ENCODE data around the gene HOXA7. TPM values are rescaled to one million over a fixed set of nuclear protein-coding genes. Genes with fewer than 3 reads are reported as not detected.

HOXA7 gene
- total RNA-seq, 2 donors from 2014 or later, result 0.26 to 0.66 TPM

DNA sequence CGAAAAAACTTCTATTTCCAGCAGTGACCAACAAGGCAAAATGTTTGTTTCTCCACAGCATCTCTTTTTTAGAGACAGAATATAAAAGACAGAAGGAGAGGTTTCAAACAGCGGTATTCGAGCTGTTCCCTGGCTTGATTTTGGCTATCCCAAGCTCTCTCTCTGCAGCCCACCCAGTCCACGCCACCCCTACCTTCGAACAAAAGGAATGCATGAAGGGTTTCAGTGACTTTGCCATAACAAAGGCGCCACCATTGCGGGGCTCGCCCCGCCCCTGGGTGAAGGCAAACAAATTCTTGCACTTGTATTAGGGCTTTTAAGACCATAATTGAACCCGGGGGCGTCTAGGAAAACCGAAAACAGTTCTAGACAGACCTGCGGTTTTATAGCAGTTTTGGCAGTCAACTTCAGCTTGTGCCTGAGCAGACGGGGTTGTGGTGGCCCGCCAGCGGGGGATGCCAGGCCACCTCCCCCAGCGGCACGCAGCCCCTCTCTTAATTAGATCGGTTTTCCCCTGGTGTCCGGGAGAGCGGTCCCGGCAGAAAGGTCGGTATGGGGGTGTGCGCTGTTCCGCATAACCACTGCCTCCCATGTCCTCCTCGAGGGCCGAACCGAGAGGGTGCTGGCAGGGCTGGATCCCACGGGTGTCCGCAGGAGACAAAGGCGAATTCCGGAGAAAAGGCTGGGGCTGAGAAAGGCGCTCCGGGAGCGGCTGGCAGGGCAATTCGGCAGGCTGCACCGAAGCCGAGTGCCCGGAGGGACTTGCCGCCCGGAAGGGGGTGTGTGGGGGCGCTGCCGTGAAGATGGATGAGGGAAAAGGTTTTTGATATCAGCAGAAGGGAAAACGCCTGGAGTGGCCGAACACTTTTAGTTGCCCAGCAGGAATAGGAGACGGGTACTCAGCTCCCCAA lies 31.3 kb upstream of the HOXA7 start:
- H3K4me1 ChIP-seq, result peaks cover 61% of the 10 kb centered on the region
- H3K4me3 ChIP-seq, result no peak overlapping the region
- 4 to 10% methylated on average over 29 to 46 of the region's 46 CpGs for WGBS, 2 donors
- no peak overlapping the region for H3K27ac ChIP-seq
- H3K36me3 ChIP-seq (replicated peaks in 1 of 2; ENCODE audit: insufficient read depth in 1 of 2, low read depth in 2 of 2), result no peaks in the 10 kb centered on the region
- peaks cover 14 to 78% of the 10 kb centered on the region in 2 donors for H3K27me3 ChIP-seq
- intact Hi-C loops (cut with DNase I), result no loop called here
- H3K9me3 ChIP-seq, result no peaks in the 10 kb centered on the region
- ATAC-seq, result no peak
- DNase-seq, result peak in 2 of 4 donors; percentile 8 to 9
- no peak for TF ChIP-seq POLR2A (IDR thresholded peaks at IDR 0.05)
- TF ChIP-seq, protein P1, sequence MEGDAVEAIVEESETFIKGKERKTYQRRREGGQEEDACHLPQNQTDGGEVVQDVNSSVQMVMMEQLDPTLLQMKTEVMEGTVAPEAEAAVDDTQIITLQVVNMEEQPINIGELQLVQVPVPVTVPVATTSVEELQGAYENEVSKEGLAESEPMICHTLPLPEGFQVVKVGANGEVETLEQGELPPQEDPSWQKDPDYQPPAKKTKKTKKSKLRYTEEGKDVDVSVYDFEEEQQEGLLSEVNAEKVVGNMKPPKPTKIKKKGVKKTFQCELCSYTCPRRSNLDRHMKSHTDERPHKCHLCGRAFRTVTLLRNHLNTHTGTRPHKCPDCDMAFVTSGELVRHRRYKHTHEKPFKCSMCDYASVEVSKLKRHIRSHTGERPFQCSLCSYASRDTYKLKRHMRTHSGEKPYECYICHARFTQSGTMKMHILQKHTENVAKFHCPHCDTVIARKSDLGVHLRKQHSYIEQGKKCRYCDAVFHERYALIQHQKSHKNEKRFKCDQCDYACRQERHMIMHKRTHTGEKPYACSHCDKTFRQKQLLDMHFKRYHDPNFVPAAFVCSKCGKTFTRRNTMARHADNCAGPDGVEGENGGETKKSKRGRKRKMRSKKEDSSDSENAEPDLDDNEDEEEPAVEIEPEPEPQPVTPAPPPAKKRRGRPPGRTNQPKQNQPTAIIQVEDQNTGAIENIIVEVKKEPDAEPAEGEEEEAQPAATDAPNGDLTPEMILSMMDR (IDR thresholded peaks at IDR 0.05), result no peak

DNA sequence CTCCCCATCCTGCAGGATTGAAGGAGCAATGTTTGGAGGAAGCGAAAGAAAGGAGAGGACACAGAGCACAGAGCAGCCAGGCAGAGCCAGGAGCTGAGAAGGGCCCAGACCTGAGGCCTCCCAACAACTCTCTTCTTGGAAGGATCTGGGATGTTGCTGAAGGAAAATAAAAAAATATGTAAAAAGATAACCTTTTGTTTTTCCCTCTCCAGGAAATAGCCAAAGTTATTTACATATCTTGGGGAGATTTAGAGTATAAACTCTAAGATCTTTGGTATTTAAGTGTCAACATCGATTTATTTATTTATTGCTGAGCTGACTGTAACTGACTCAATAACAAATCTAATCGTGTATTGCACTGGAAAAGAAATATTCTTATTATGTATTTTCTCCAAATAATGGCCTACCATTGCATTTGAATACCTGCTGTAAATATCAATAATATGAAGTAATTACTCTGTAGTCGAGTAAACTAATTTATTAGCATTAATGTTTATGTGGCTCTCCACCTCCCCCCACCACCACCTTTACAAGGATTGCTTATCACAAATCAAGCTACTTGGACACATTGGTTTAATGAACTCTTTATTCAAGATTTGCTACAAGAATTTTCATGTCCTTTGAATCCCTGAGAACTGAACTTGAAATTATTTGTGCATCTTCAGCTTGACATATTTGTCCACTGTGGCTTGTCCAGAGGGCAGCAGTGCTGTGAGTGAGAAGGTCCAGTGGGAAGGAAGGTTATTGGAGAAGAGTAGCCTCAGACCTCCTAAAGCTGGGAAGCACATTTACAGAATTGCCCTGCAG lies 30.4 kb upstream of the HOXA7 start:
- DNase-seq, result no peak
- intact Hi-C loops (cut with DNase I), result no loop called here
- H3K4me1 ChIP-seq, result peaks cover 52% of the 10 kb centered on the region
- H3K36me3 ChIP-seq (replicated peaks in 1 of 2; ENCODE audit: insufficient read depth in 1 of 2, low read depth in 2 of 2), result no peaks in the 10 kb centered on the region
- peaks cover 14 to 78% of the 10 kb centered on the region in 2 donors for H3K27me3 ChIP-seq
- no peaks in the 10 kb centered on the region for H3K9me3 ChIP-seq
- H3K27ac ChIP-seq, result no peak overlapping the region
- no peak overlapping the region for H3K4me3 ChIP-seq
- 17 to 21% methylated on average over 4 of the region's 4 CpGs for WGBS, 2 donors
- no peak for ATAC-seq
- TF ChIP-seq POLR2A (IDR thresholded peaks at IDR 0.05), result no peak
- TF ChIP-seq, protein P1 (IDR thresholded peaks at IDR 0.05), result no peak

DNA sequence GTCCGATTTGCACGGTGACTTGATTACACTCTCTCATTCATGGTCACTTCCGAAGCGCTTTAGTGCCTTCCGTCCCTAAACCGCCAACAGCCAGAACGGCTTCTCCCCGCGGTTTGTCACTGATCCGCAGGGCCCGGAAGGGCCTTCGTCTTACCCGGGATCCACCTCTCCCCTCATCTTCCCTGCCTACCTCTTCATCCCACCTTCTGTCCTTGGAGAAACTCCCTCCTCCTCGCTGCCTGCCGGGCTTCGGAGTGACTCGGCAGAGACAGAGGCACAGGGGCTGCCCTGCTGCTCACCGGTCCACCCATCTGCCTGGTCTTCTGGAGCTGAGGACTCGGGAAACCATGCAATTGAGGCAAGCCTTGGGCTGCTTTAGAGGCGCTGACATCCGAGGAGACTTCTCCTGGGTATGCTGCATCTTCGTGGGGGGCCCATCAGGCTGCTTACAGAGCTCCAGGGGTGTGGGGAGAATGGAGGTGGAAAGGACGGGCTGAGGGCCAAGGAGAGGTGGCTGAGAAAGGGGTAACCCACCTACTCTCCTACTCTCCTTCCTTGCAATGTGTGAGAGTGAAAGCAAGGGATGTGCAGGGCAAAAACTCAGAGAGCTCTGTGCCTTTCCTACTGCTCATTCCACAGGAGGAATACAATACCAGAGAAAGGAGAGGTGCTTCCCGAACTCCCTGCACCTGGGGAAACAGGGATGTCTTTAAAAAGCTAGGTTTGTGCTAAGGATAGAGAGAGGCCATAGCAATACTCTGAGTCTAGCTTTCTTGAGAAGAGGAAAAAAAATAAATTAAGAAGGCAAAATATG lies 29.6 kb upstream of the HOXA7 start:
- 6 to 10% methylated on average over 23 to 24 of the region's 24 CpGs for WGBS, 2 donors
- H3K27ac ChIP-seq, result no peak overlapping the region
- H3K4me3 ChIP-seq, result no peak overlapping the region
- TF ChIP-seq POLR2A (IDR thresholded peaks at IDR 0.05), result no peak
- TF ChIP-seq, protein P1 (IDR thresholded peaks at IDR 0.05), result no peak
- peaks cover 14 to 72% of the 10 kb centered on the region in 2 donors for H3K27me3 ChIP-seq
- no peak for ATAC-seq
- no peaks in the 10 kb centered on the region for H3K9me3 ChIP-seq
- DNase-seq, result peak in 2 of 4 donors; percentile 8 to 9
- peaks cover 52% of the 10 kb centered on the region for H3K4me1 ChIP-seq
- no peaks in the 10 kb centered on the region for H3K36me3 ChIP-seq (replicated peaks in 1 of 2; ENCODE audit: insufficient read depth in 1 of 2, low read depth in 2 of 2)
- intact Hi-C loops (cut with DNase I), result no loop called here

DNA sequence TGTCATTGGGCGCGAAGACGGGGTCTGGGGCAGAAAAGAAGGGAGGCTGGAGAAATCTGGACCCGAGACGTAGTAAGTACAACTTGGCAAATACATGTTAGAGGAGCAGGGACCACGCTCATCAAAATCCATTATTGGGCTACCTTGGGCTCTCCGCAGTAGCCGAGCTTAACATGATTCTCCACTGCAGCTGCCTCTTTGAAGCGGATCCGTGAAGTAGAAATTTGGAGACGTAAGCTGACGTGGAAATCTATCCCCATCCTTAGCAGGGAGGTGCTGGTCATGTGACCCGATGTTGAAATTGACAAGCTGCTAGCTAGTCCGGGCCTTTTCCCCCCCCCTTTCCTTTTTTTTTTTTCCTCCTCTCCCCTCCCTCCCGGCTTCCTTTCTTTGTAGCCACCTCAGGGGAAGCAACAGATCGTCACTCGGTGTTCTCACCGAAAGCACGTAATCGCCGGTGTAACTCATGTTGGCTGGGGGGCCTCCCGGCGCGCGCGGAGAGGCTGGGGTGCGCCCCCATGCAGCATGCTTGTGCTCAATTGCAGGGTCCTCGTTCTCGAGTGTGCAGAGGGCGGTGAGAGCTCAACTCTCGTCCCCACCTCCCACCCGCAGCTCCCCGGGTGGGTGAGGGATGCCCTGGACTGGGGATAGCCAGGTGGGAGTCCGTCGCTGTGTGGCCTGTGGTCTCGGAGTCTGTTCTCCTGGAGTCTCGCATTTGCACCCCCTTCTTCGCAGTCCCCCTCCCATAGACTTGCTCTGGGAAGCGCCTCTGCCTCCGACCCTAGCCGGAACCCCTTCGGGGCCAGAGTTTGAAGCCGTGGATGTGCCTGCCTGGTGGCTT lies 28.8 kb upstream of the HOXA7 start, which contains the start of gene HOXA11:
Gene HOXA11 (minus strand): TSS at position 220 of the 841 bp plus-strand sequence. CDS start 88 bp downstream, at position 132.
- H3K27ac ChIP-seq, result no peak within 1 kb of the TSS
- no peak within 1 kb of the TSS for H3K4me3 ChIP-seq
- peaks cover 14 to 77% of the 10 kb centered on the region in 2 donors for H3K27me3 ChIP-seq
- H3K4me1 ChIP-seq, result peaks cover 52% of the 10 kb centered on the region
- DNase-seq (peak in 2 of 4 donors; percentile 8 to 10), ATAC-seq (no peak)
- 7 to 15% methylated on average over 35 to 42 of the region's 43 CpGs for WGBS, 2 donors
- TF ChIP-seq, protein P1 (IDR thresholded peaks at IDR 0.05), result no peak
- TF ChIP-seq POLR2A (IDR thresholded peaks at IDR 0.05), result no peak
- H3K9me3 ChIP-seq, result no peaks in the 10 kb centered on the region
- intact Hi-C loops (cut with DNase I), result no loop called here
- H3K36me3 ChIP-seq (replicated peaks in 1 of 2; ENCODE audit: insufficient read depth in 1 of 2, low read depth in 2 of 2), result no peaks in the 10 kb centered on the region
